ENCODE results near the gene JHY. TPM values are rescaled to one million over a fixed set of nuclear protein-coding genes. Genes with fewer than 3 reads are reported as not detected.

JHY gene
- total RNA-seq, 1 experiment from 2014 or later: 0.53 TPM

GRCh38 chr11:122978299-122978620 lies 95.7 kb downstream of the JHY start:
- peaks cover 96% of the 10 kb centered on the region for H3K27me3 ChIP-seq
- no peak for DNase-seq

GRCh38 chr11:122979103-122979814 lies 96.7 kb downstream of the JHY start:
- H3K36me3 ChIP-seq: no peaks in the 10 kb centered on the region
- no peaks in the 10 kb centered on the region for H3K9me3 ChIP-seq
- no peak for DNase-seq
- no peak overlapping the region for H3K4me3 ChIP-seq
- peaks cover 96% of the 10 kb centered on the region for H3K27me3 ChIP-seq

More at GRCh38 chr11:122978299-122978620, 95.7 kb downstream of the JHY start:
- H3K4me3 ChIP-seq: no peak overlapping the region
- H3K9me3 ChIP-seq: no peaks in the 10 kb centered on the region
- H3K36me3 ChIP-seq: no peaks in the 10 kb centered on the region

- H3K27me3 ChIP-seq: peaks cover 96% of the 10 kb centered on the region
- H3K9me3 ChIP-seq: no peaks in the 10 kb centered on the region
- DNase-seq: no peak
- H3K4me3 ChIP-seq: no peak overlapping the region
- H3K36me3 ChIP-seq: no peaks in the 10 kb centered on the region
Observed at GRCh38 chr11:122979815-122980595, 97.4 kb downstream of the JHY start.

- peak; percentile 61 for DNase-seq
- H3K4me3 ChIP-seq: no peak within 1 kb of the TSS
- H3K36me3 ChIP-seq: no peaks in the 10 kb centered on the region
- H3K27me3 ChIP-seq: peaks cover 96% of the 10 kb centered on the region
- H3K9me3 ChIP-seq: no peaks in the 10 kb centered on the region
Observed at GRCh38 chr11:122981388-122982264, 99.1 kb downstream of the JHY start, which contains the start of gene BSX. Gene BSX (minus strand): TSS chr11:122981834. CDS start chr11:122981671, 163 bp downstream.

GRCh38 chr11:122983438-122984185 lies 101.1 kb downstream of the JHY start:
- H3K27me3 ChIP-seq: peaks cover 93% of the 10 kb centered on the region
- peak overlapping the region; percentile 50 for H3K4me3 ChIP-seq
- H3K36me3 ChIP-seq: no peaks in the 10 kb centered on the region
- H3K9me3 ChIP-seq: no peaks in the 10 kb centered on the region
- DNase-seq: no peak

- Histone ChIP-seq H3K36me3 (no peaks in the 10 kb centered on the region), H3K4me3 (peak overlapping the region; percentile 50), H3K27me3 (peaks cover 90% of the 10 kb centered on the region), H3K9me3 (no peaks in the 10 kb centered on the region)
- peak; percentile 15 for DNase-seq
Observed at GRCh38 chr11:122984186-122985011, 101.8 kb downstream of the JHY start.

GRCh38 chr11:122995526-122995925 lies 113.0 kb downstream of the JHY start:
- no peak for DNase-seq
- Histone ChIP-seq H3K36me3 (no peaks in the 10 kb centered on the region), H3K9me3 (no peaks in the 10 kb centered on the region), H3K4me3 (no peak overlapping the region), H3K27me3 (peaks cover 28% of the 10 kb centered on the region)

GRCh38 chr11:122998727-122999366 lies 116.3 kb downstream of the JHY start:
- Histone ChIP-seq H3K4me3 (no peak overlapping the region), H3K9me3 (no peaks in the 10 kb centered on the region), H3K27me3 (peaks cover 16% of the 10 kb centered on the region), H3K36me3 (no peaks in the 10 kb centered on the region)
- no peak for DNase-seq

- Histone ChIP-seq H3K36me3 (no peaks in the 10 kb centered on the region), H3K27me3 (peaks cover 7% of the 10 kb centered on the region), H3K4me3 (no peak overlapping the region), H3K9me3 (no peaks in the 10 kb centered on the region)
- DNase-seq: no peak
Observed at GRCh38 chr11:123000721-123001120, 118.2 kb downstream of the JHY start.

- Histone ChIP-seq H3K36me3 (no peaks in the 10 kb centered on the region), H3K4me3 (no peak overlapping the region), H3K9me3 (no peaks in the 10 kb centered on the region), H3K27me3 (peaks cover 2% of the 10 kb centered on the region; the same call in 1 of the 2 replicates)
- DNase-seq: no peak
Observed at GRCh38 chr11:123006860-123007542, 124.4 kb downstream of the JHY start.

Other genes with a start within 250 kb of the JHY start
- gene UBASH3B, start 227.0 kb upstream of the JHY start, total RNA-seq (2014; rRNA removed; shearing (Covaris generic); ENCODE audit: low replicate concordance): 9.4 and 16.4 TPM in 2 replicates
- not detected in 2 replicates for gene CRTAM, start 44.3 kb upstream of the JHY start, total RNA-seq (2014; rRNA removed; shearing (Covaris generic); ENCODE audit: low replicate concordance)
- not detected in 2 replicates for gene BSX, start 99.1 kb downstream of the JHY start, total RNA-seq (2014; rRNA removed; shearing (Covaris generic); ENCODE audit: low replicate concordance)
- 3,730 and 5,410 TPM in 2 replicates for gene HSPA8, start 179.4 kb downstream of the JHY start, total RNA-seq (2014; rRNA removed; shearing (Covaris generic); ENCODE audit: low replicate concordance)